OCI-LY1 (cell line): ENCODE results near the gene PLEKHH3.

Experiments used
- EZH2 ChIP-seq: fragments of 200-600 bp; sonication (generic), shearing (Covaris generic); IDR thresholded peaks from 2 replicates; pipeline ENCODE4 v1.8.0; 2017; ENCODE audit warnings: borderline replicate concordance, mixed run types, mild to moderate bottlenecking, antibody characterized with exemption, low read length, moderate library complexity, mixed read lengths
- TF ChIP-seq, protein P1 (sequence below): fragments of 200-600 bp; sonication (generic), shearing (Covaris generic); IDR thresholded peaks from 2 replicates; pipeline ENCODE4 v1.5.1; 2017; ENCODE audit warnings: mild to moderate bottlenecking, antibody characterized with exemption, low read length, moderate library complexity, mixed read lengths

DNA sequence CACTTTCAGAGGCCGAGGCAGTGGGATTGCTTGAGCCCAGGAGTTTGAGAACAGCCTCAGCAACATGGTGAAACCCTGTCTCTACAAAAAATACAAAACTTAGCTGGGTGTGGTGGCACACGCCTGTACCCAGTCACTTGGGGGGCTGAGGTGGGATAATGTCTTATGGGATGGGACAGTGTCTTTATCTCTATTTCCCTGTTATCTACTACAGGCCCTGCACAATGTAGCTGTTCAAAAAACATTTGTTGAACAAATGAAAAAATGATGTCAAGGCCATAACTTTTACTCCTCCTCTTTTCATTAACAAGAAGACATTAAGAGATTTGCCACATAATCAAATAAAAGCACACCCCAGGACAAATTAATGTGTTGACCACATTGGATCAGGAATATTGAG lies 53.5 kb downstream of the PLEKHH3 start:
- TF ChIP-seq, protein P1, sequence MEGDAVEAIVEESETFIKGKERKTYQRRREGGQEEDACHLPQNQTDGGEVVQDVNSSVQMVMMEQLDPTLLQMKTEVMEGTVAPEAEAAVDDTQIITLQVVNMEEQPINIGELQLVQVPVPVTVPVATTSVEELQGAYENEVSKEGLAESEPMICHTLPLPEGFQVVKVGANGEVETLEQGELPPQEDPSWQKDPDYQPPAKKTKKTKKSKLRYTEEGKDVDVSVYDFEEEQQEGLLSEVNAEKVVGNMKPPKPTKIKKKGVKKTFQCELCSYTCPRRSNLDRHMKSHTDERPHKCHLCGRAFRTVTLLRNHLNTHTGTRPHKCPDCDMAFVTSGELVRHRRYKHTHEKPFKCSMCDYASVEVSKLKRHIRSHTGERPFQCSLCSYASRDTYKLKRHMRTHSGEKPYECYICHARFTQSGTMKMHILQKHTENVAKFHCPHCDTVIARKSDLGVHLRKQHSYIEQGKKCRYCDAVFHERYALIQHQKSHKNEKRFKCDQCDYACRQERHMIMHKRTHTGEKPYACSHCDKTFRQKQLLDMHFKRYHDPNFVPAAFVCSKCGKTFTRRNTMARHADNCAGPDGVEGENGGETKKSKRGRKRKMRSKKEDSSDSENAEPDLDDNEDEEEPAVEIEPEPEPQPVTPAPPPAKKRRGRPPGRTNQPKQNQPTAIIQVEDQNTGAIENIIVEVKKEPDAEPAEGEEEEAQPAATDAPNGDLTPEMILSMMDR, result no peak
- TF ChIP-seq EZH2, result no peak
